UCSD-AML1 (cell line): Measurements from ENCODE around the gene NFIB.

ENCODE experiments used
- DNase-seq: peaks from one replicate; lab custom pipeline; 2025; ENCODE audit not compliant: unreplicated experiment; lab: John Stamatoyannopoulos, UW

Gene NFIB

GRCh38 chr9:14158916-14159315 is 155.0 kb downstream of the NFIB start:
- DNase-seq: no peak

- no peak for DNase-seq
Measured at GRCh38 chr9:14158136-14158813, 155.7 kb downstream of the NFIB start.

GRCh38 chr9:14157191-14157590 is 156.8 kb downstream of the NFIB start:
- no peak for DNase-seq

GRCh38 chr9:14156046-14156445 is 157.9 kb downstream of the NFIB start:
- DNase-seq: no peak

GRCh38 chr9:14155237-14155636 is 158.7 kb downstream of the NFIB start:
- DNase-seq: no peak

GRCh38 chr9:14153310-14153720 is 160.6 kb downstream of the NFIB start:
- no peak for DNase-seq

- no peak for DNase-seq
Measured at GRCh38 chr9:14151451-14151850, 162.5 kb downstream of the NFIB start.

GRCh38 chr9:14148501-14149103 is 165.3 kb downstream of the NFIB start:
- no peak for DNase-seq

GRCh38 chr9:14147738-14148137 is 166.2 kb downstream of the NFIB start:
- no peak for DNase-seq

GRCh38 chr9:14146201-14146874 is 167.6 kb downstream of the NFIB start:
- DNase-seq: no peak

GRCh38 chr9:14144215-14144614 is 169.7 kb downstream of the NFIB start:
- no peak for DNase-seq

GRCh38 chr9:14141699-14142098 is 172.2 kb downstream of the NFIB start:
- DNase-seq: no peak

- DNase-seq: no peak
Measured at GRCh38 chr9:14140096-14140697, 173.7 kb downstream of the NFIB start.

GRCh38 chr9:14139287-14139686 is 174.7 kb downstream of the NFIB start:
- DNase-seq: no peak

GRCh38 chr9:14136646-14137370 is 177.1 kb downstream of the NFIB start:
- no peak for DNase-seq

- no peak for DNase-seq
Measured at GRCh38 chr9:14136047-14136635, 177.8 kb downstream of the NFIB start.

GRCh38 chr9:14135421-14135820 is 178.5 kb downstream of the NFIB start:
- no peak for DNase-seq

- no peak for DNase-seq
Measured at GRCh38 chr9:14133394-14133793, 180.5 kb downstream of the NFIB start.

- DNase-seq: no peak
Measured at GRCh38 chr9:14132775-14133174, 181.2 kb downstream of the NFIB start.

- no peak for DNase-seq
Measured at GRCh38 chr9:14131356-14132088, 182.4 kb downstream of the NFIB start.
